WTC11 (cell line): ENCODE measurements around the gene ALK.

Source experiments
- ATF3 ChIP-seq: sonication (generic); formaldehyde crosslinking; conservative IDR thresholded peaks from 2 replicates; pipeline ENCODE4 v1.8.1; 2022; ENCODE audit warnings: mild to moderate bottlenecking, missing genetic modification reagents
- TF ChIP-seq, protein P1 (sequence below): sonication (generic); formaldehyde crosslinking; IDR thresholded peaks from 2 replicates; pipeline ENCODE4 v1.8.0; 2023; ENCODE audit warnings: missing genetic modification reagents, mild to moderate bottlenecking, borderline replicate concordance
- TF ChIP-seq, protein P2 (sequence below): sonication (generic); formaldehyde crosslinking; IDR thresholded peaks from 2 replicates; pipeline ENCODE4 v1.8.0; 2022; ENCODE audit warnings: mild to moderate bottlenecking, missing genetic modification reagents

- TF ChIP-seq, protein P1, sequence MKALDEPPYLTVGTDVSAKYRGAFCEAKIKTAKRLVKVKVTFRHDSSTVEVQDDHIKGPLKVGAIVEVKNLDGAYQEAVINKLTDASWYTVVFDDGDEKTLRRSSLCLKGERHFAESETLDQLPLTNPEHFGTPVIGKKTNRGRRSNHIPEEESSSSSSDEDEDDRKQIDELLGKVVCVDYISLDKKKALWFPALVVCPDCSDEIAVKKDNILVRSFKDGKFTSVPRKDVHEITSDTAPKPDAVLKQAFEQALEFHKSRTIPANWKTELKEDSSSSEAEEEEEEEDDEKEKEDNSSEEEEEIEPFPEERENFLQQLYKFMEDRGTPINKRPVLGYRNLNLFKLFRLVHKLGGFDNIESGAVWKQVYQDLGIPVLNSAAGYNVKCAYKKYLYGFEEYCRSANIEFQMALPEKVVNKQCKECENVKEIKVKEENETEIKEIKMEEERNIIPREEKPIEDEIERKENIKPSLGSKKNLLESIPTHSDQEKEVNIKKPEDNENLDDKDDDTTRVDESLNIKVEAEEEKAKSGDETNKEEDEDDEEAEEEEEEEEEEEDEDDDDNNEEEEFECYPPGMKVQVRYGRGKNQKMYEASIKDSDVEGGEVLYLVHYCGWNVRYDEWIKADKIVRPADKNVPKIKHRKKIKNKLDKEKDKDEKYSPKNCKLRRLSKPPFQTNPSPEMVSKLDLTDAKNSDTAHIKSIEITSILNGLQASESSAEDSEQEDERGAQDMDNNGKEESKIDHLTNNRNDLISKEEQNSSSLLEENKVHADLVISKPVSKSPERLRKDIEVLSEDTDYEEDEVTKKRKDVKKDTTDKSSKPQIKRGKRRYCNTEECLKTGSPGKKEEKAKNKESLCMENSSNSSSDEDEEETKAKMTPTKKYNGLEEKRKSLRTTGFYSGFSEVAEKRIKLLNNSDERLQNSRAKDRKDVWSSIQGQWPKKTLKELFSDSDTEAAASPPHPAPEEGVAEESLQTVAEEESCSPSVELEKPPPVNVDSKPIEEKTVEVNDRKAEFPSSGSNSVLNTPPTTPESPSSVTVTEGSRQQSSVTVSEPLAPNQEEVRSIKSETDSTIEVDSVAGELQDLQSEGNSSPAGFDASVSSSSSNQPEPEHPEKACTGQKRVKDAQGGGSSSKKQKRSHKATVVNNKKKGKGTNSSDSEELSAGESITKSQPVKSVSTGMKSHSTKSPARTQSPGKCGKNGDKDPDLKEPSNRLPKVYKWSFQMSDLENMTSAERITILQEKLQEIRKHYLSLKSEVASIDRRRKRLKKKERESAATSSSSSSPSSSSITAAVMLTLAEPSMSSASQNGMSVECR (CRISPR knock-in tag): no peak
- TF ChIP-seq, protein P2, sequence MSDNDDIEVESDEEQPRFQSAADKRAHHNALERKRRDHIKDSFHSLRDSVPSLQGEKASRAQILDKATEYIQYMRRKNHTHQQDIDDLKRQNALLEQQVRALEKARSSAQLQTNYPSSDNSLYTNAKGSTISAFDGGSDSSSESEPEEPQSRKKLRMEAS (CRISPR knock-in tag): no peak
- no peak for TF ChIP-seq ATF3 (CRISPR knock-in tag)
These were observed 180.3 kb downstream of the ALK start for GRCh38 chr2:29741132-29741531.
